NCI-H526 treated with DMSO at 0.1 percent for 48 hours (cell line): ENCODE data around the gene KCNK15.
"Not testable (repeated sequence)": the region's sequence is repeated elsewhere in the genome, so short reads cannot be mapped to it uniquely, and the experiment has no call there.

Experiments
- DNase-seq: peaks from one replicate; lab custom pipeline; 2025; lab: John Stamatoyannopoulos, UW

KCNK15 gene

GRCh38 chr20:44745598-44746366, at the start of gene KCNK15:
TSS of gene KCNK15 (plus strand) at chr20:44745865. CDS start at chr20:44745911, 46 bp downstream.
- DNase-seq, result no peak

DNA sequence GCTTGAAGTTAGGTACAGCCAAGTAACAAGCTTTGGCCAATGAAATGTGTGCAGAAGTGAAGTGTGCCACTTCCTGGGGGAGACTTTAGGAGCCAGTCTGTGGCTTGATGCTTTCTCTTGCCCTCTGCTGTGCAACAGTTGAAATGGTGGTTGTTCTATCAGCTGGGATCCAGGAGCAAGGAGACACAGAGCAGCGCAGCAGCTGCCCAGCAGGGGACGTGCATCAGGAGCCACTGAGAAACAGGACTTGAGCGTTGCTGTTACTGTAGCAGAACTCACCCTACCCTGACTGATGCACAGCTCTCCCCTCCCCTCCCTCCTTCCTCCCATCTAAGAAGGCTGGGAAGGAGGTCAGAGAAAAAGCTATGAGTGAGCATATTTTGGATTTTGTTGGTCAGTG, 49.4 kb upstream of the KCNK15 start:
- DNase-seq, result no peak

DNA sequence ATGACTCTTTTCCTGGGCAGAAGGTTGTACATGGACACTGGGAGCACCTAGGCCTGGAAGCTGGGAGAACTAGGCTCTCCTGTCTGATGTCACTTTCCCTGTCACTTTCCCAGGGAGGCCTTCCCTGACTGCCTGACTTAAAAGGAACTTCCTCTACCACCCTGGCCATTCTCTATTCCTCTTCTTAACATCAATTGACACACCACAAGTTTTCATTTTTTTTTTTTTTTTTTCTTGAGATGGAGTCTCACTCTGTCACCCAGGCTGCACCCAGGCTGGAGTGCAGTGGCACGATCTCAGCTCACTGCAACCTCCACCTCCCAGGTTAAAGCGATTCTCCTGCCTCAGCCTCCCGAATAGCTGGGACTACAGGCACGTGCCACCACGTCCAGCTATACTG, 48.6 kb upstream of the KCNK15 start:
- DNase-seq, result not testable (repeated sequence)

DNA sequence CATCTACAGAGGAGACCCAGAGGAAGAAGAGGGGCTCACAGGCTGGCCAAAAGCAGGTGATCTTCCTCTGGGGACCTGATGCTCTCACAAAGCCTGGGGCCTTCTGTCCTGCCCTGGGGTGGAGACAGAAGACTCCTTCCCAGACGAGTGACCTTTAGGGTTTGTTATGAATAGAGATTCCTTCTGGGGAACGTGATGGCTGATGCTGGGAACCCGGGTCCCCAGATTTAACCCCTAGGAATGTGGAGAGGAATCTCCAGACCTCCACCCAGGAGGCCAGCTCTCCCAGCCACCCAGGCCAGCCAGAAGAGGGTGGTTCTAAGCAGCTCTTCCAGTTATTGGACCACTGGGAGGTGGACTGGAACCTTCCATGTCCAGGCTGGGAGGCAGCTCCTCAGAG, 47.3 kb upstream of the KCNK15 start:
- no peak for DNase-seq

DNA sequence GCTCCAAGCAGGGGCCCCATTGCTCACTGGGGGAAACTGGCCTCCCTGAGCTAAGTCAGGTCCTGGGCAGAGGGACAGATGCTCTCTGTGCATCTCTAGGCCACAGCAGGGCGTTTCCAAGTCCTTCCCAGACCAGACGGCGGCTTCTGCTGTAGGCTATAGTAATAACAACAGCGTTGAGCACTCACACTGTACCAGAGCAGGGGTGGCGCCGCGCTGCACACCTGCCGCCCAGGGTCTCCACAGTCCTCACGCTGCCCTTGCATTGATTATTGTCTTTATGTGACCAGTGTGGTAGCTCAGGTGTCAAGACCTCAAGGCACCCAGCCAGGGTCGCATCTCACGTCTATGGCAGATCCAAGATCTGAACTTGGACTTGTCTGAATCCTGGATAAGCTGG, 45.4 kb upstream of the KCNK15 start:
- DNase-seq, result no peak

- DNase-seq, result peak; percentile 27
Measured at GRCh38 chr20:44701118-44701857, 44.4 kb upstream of the KCNK15 start.

DNA sequence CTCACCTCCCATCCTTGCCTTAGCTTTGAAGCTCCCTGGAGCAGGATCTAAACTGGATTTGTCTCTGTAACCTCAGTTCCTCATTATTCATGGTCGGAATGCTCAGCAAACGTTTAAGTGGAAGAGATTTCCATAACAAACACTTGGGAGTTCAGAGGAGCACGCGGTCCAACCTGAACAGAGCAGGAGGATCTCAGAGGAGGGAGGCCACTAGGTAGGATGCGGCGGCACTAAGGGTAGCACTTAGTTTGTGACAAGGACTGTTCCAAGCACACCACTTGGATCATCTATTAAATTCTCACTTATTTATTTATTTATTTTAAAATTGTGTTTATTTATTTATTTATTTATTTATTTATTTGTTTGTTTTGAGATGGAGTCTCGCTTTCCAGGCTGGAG, 43.8 kb upstream of the KCNK15 start:
- DNase-seq, result peak; percentile 57

- DNase-seq, result no peak
Measured at GRCh38 chr20:44702776-44703175, 42.9 kb upstream of the KCNK15 start.

- no peak for DNase-seq
Measured at GRCh38 chr20:44703183-44703925, 42.3 kb upstream of the KCNK15 start.

- no peak for DNase-seq
Measured at GRCh38 chr20:44703956-44704488, 41.6 kb upstream of the KCNK15 start.

- no peak for DNase-seq
Measured at GRCh38 chr20:44704551-44704971, 41.1 kb upstream of the KCNK15 start.

DNA sequence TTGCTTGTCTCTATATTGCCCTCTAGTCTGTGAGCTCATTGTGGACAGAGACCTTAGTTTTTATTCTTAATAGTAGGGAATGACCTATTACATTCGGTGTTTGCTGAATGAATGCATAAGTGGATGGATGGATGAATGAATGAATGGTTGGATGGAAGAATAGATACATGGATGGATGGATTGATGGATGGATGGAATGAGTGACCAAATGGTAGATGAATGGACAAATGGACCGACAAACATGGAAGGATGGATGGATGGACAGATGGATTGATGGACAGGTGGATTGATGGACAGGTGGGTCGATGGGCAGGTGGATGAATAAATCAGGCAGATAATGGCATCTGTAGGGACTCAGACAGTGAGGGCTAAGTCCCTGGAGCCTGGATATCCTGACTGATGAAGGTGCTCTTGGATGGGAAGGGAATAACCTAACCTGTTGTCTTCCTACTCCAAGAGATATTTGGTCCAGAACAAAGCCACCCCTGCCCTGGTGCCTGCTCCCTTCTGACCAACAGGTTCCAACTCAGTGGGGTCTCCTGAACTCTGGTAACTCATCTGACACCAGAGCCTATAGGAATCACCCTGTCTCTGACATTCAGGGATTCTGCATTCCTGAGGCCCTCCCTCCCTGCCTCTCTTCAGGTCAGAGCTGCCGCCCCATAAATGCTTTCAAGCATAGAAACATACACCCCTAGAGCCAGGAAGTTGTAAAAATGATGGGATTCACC, 40.1 kb upstream of the KCNK15 start:
- DNase-seq, result no peak

GRCh38 chr20:44706301-44707017, 39.2 kb upstream of the KCNK15 start:
- no peak for DNase-seq

GRCh38 chr20:44707018-44707579, 38.6 kb upstream of the KCNK15 start:
- no peak for DNase-seq

- DNase-seq, result no peak
Measured at GRCh38 chr20:44709380-44709779, 36.3 kb upstream of the KCNK15 start.

DNA sequence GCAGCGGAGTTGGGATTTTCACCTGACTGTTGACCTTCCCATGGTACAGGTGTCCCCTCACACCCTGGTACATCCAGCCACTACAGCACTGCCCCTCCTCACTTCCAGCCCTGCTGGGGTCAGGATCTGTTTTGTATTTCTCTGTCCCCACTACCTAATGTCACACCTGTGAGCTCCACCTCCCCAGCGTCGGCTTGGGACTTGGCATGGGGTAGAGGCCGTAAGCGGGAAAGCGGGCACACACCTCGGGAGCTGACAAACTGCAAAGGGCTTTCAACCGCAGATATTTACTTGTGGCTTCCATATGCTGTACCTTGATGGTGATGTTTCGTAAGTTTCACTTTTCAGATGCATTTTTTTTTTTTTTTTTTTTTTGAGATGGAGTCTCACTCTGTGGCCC, 35.9 kb upstream of the KCNK15 start:
- no peak for DNase-seq

DNA sequence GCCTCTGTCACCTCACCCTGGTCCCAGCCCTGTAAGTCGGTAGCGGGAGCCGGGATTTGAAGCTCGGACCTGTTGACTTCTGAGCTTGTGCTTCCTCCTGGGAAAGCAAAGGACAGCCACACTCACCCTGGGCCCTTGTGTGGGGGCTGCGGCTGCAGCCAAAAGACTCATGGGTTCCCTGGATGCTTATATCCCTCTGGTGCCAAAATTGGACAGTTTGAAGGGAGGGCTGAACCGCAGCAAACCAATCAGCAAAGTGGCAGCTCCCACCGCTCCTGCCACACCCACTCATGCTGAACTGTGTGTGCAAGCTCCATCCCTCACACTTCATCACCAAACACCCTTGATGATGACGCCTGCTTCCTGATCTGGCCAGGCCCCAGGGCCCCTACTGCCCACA, 34.4 kb upstream of the KCNK15 start:
- DNase-seq, result no peak

- no peak for DNase-seq
Measured at GRCh38 chr20:44714102-44714700, 31.5 kb upstream of the KCNK15 start.

GRCh38 chr20:44714701-44715498, 30.8 kb upstream of the KCNK15 start, which contains the start of gene CCN5:
TSS of gene CCN5 (plus strand) at chr20:44715369. CDS start at chr20:44715391, 22 bp downstream.
- no peak for DNase-seq
